HepG2 (cell line): ENCODE results near the gene PKM. TPM values are rescaled to one million over a fixed set of nuclear protein-coding genes. Genes with fewer than 3 reads are reported as not detected.

ENCODE experiments used
- AHDC1 ChIP-seq: sonication (generic); formaldehyde crosslinking; IDR thresholded peaks from 2 replicates; pipeline ENCODE4 v1.5.1; 2020; ENCODE audit warnings: mild to moderate bottlenecking, missing genetic modification reagents, borderline replicate concordance
- FOXA1 ChIP-seq, 2 experiments: fragments of 450-650 bp in 1 of 2; sonication (generic) in 1 of 2; formaldehyde crosslinking in 1 of 2; IDR thresholded peaks; 2 replicates each; pipeline versions ENCODE4 v1.4.0 to v1.6.1; 2016 to 2020; ENCODE audit warnings: missing genetic modification reagents in 1 of 2
- HMG20A ChIP-seq: IDR thresholded peaks from 2 replicates; pipeline ENCODE4 v1.6.1; 2016; ENCODE audit warnings: borderline replicate concordance
- HNRNPK ChIP-seq: fragments of 200-400 bp; formaldehyde crosslinking; IDR thresholded peaks from 2 replicates; pipeline ENCODE4 v1.6.1; 2018; ENCODE audit warnings: low read length, low read depth, moderate library complexity, mild to moderate bottlenecking; ENCODE audit not compliant: poor library complexity, severe bottlenecking
- HNRNPL ChIP-seq: fragments of 200-400 bp; formaldehyde crosslinking; IDR thresholded peaks from 2 replicates; pipeline ENCODE4 v1.6.1; 2017; ENCODE audit warnings: mild to moderate bottlenecking, low read depth, low read length
- IKZF5 ChIP-seq: IDR thresholded peaks from 2 replicates; pipeline ENCODE4 v1.6.1; 2018; ENCODE audit warnings: missing genetic modification reagents, mild to moderate bottlenecking, missing compliant biosample characterization
- KAT2B ChIP-seq: fragments of 150-350 bp; IDR thresholded peaks from 2 replicates; pipeline ENCODE4 v1.6.1; 2014; ENCODE audit warnings: low read depth, low read length, borderline replicate concordance
- MAX ChIP-seq: IDR thresholded peaks from 2 replicates; pipeline ENCODE4 v1.6.1; 2012; ENCODE audit warnings: inconsistent platforms
- MAZ ChIP-seq, 2 experiments: sonication (generic) in 1 of 2; formaldehyde crosslinking in 1 of 2; IDR thresholded peaks; 2 replicates each; pipeline versions ENCODE4 v1.5.0 to v1.6.1; 2012 to 2020; ENCODE audit warnings: low read depth in 2 of 2, mild to moderate bottlenecking in 2 of 2, borderline replicate concordance in 1 of 2, improper control_type of control experiment in 1 of 2, low read length in 1 of 2, missing genetic modification reagents in 1 of 2, moderate library complexity in 1 of 2
- MBD4 ChIP-seq: IDR thresholded peaks from 2 replicates; pipeline ENCODE4 v1.6.1; 2012; ENCODE audit warnings: low read length, inconsistent platforms, borderline replicate concordance
- MIXL1 ChIP-seq: IDR thresholded peaks from 2 replicates; pipeline ENCODE4 v1.6.1; 2016
- MTA1 ChIP-seq: sonication (generic); formaldehyde crosslinking; IDR thresholded peaks from 2 replicates; pipeline ENCODE4 v1.4.0; 2020; ENCODE audit warnings: missing genetic modification reagents, mild to moderate bottlenecking, borderline replicate concordance
- MXI1 ChIP-seq: IDR thresholded peaks from 3 replicates; pipeline ENCODE4 v1.6.1; 2012; ENCODE audit warnings: low read depth, low read length, inconsistent platforms, borderline replicate concordance
- NRL ChIP-seq: sonication (generic); formaldehyde crosslinking; IDR thresholded peaks from 2 replicates; pipeline ENCODE4 v1.5.0; 2020; ENCODE audit warnings: missing genetic modification reagents, mild to moderate bottlenecking, moderate library complexity, borderline replicate concordance
- PBX3 ChIP-seq: sonication (generic); formaldehyde crosslinking; IDR thresholded peaks from 2 replicates; pipeline ENCODE4 v1.8.1; 2023; ENCODE audit warnings: missing genetic modification reagents, inconsistent platforms, borderline replicate concordance
- SRF ChIP-seq: IDR thresholded peaks from 2 replicates; pipeline ENCODE4 v1.6.1; 2011; ENCODE audit warnings: mild to moderate bottlenecking, low read depth, low read length, moderate library complexity
- ZBTB7B ChIP-seq: sonication (generic); formaldehyde crosslinking; IDR thresholded peaks from 2 replicates; pipeline ENCODE4 v1.4.0; 2020; ENCODE audit warnings: missing genetic modification reagents
- ZNF383 ChIP-seq: sonication (generic); formaldehyde crosslinking; IDR thresholded peaks from 2 replicates; pipeline ENCODE4 v1.4.0; 2020; ENCODE audit warnings: missing genetic modification reagents, mild to moderate bottlenecking, borderline replicate concordance
- ZNF564 ChIP-seq: sonication (generic); formaldehyde crosslinking; IDR thresholded peaks from 2 replicates; pipeline ENCODE4 v1.8.1; 2023; ENCODE audit warnings: mild to moderate bottlenecking, missing genetic modification reagents
- ZNF703 ChIP-seq: sonication (generic); formaldehyde crosslinking; IDR thresholded peaks from 2 replicates; pipeline ENCODE4 v1.5.1; 2020; ENCODE audit warnings: missing genetic modification reagents, mild to moderate bottlenecking, moderate library complexity, borderline replicate concordance
- polyA plus RNA-seq, 8 experiments: library from polyadenylated mRNA; depleted of rRNA in 3 of 8; stranded (reverse) in 7 of 8; unstranded in 1 of 8; fragments of >200 nt; fragmentation: Illumina TruSeq in 4 of 8; extraction: Trizol in 4 of 8; gene quantifications; 2 replicates each; pipeline versions ENCODE4 v1.2.1 to v1.2.3, GENCODE V29; 2011 to 2016; ENCODE audit warnings: low read depth in 4 of 8, missing spikeins in 1 of 8, mixed read lengths in 1 of 8; ENCODE audit not compliant: insufficient read depth in 1 of 8
- total RNA-seq, 5 experiments: library from RNA; depleted of rRNA; stranded (reverse); fragments of >200 nt; fragmentation: Illumina TruSeq; extraction: Trizol; gene quantifications; 2 replicates each; pipeline ENCODE4 v1.2.3, GENCODE V29; 2016; ENCODE audit warnings: low read depth in 1 of 5

Gene PKM
- total and polyA plus RNA-seq, 2 of the 13 experiments (the other 11 are each of a cell fraction or from before 2014, with no cell fraction given), result 488 to 780 TPM

GRCh38 chr15:72231066-72231832 lies at the start of gene PKM (continued):
- no peak for TF ChIP-seq AHDC1
- peak; percentile 57; the same call in 1 of the 2 replicates for TF ChIP-seq NRL (CRISPR knock-in tag)
- peak; percentile 79; the same call in 1 of the 2 replicates for TF ChIP-seq MAZ (IDR thresholded peaks at IDR 0.05; ENCODE audit: borderline replicate concordance, low read depth, low read length)
- TF ChIP-seq MAZ (CRISPR knock-in tag; IDR thresholded peaks at IDR 0.05; ENCODE audit: low read depth), result peak; percentile 80
- peak; percentile 9 for TF ChIP-seq HNRNPK
- TF ChIP-seq ZBTB7B (CRISPR knock-in tag), result peak; percentile 69
- TF ChIP-seq SRF, result no peak
- TF ChIP-seq MXI1, result peak; percentile 82; the same call in 1 of the 3 replicates
- TF ChIP-seq MAX, result peak; percentile 83
- TF ChIP-seq MTA1, result peak; percentile 63; the same call in 1 of the 2 replicates
- TF ChIP-seq FOXA1 (IDR thresholded peaks at IDR 0.05), result no peak
- no peak for TF ChIP-seq FOXA1 (CRISPR knock-in tag; IDR thresholded peaks at IDR 0.05)
- TF ChIP-seq IKZF5 (CRISPR knock-in tag), result no peak; the same call in none of the 2 replicates
- peak; percentile 74 for TF ChIP-seq MIXL1 (CRISPR knock-in tag)
- TF ChIP-seq ZNF383 (CRISPR knock-in tag), result no peak
- TF ChIP-seq ZNF564 (CRISPR knock-in tag), result peak; percentile 57; the same call in 1 of the 2 replicates
- TF ChIP-seq PBX3, result peak; percentile 30; the same call in 1 of the 2 replicates
- TF ChIP-seq KAT2B, result no peak
- no peak for TF ChIP-seq HMG20A (CRISPR knock-in tag)
- TF ChIP-seq MBD4, result no peak
- TF ChIP-seq ZNF703, result peak; percentile 71; the same call in 1 of the 2 replicates
- peak; percentile 75 for TF ChIP-seq HNRNPL
